Islet of Langerhans (tissue), 1 donor: ENCODE results near the gene TMEM81.

Experiments used
- FAIRE-seq: peaks from one replicate; lab custom pipeline; 2011; peaks lifted over from hg19 to GRCh38; lab: Jason Lieb, UNC

TMEM81 gene

DNA sequence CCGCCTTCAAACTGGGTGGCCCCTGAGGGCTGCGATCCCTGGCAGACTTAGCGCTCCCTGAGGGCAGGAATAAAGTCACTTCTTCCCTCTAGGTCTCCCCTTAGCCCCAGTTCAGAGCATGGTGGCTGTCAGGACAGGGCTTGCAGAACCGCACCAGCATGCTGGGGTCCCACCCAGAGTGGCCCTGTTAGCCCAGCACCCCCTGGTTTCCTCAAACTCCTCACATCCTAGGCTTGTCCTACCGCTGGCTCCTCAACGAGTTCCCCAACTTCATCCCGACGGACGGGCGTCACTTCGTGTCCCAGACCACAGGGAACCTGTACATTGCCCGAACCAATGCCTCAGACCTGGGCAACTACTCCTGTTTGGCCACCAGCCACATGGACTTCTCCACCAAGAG is 25.4 kb downstream of the TMEM81 start:
- no peak for FAIRE-seq

DNA sequence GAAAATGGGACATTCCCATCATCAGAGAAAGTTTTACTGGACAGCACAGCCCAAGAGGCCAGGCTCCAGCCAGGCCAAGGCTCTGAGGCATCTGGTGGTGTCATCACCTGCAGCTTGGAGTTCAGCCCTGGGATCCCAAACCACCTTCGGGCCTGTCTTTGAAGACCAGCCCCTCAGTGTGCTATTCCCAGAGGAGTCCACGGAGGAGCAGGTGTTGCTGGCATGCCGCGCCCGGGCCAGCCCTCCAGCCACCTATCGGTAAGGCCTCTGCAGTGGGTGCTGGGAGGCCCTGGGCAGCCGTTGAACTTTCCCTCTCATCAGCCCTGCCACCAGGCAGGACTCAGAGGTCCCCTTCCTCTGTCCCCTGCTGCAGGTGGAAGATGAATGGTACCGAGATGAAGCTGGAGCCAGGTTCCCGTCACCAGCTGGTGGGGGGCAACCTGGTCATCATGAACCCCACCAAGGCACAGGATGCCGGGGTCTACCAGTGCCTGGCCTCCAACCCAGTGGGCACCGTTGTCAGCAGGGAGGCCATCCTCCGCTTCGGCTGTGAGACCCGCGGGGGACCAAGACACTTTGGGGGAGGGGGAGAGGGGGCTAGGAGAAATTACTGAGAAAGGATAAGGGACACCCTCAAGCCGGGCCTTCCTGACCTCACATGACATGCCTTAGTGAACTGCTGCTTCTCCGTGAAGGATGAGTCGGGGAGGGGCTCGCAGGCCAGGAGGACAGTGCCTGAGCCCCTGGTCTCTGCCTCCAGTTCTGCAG is 26.3 kb downstream of the TMEM81 start:
- FAIRE-seq = no peak

DNA sequence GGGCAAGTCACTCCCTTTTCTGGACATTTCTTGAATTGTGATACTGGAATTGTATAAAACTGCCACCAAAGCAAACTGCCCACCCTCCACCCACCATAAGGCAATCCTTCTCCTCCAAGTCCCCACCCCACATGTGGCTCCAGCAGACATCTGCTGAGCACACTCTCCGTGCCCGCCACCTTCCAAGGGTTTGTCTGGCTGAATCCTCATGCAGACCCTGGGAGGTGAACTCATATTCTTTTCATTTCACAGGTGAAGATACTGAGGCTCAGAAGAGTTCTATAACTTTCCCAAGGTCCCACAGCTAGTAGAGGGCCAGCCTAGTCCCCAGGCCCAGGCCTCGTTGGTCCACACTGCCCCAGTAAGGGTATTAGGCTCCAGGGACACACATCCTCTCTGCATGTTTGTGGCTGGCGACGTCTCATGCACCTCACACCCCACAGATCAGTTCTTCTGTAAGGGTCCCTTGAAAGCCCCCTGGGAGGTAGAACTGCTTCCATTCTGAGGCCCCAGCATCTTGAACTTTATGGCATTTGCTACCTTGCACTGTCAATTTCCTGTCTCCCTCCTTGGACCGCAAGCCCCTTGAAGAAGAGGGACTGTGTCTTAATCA is 27.2 kb downstream of the TMEM81 start:
- no peak for FAIRE-seq

DNA sequence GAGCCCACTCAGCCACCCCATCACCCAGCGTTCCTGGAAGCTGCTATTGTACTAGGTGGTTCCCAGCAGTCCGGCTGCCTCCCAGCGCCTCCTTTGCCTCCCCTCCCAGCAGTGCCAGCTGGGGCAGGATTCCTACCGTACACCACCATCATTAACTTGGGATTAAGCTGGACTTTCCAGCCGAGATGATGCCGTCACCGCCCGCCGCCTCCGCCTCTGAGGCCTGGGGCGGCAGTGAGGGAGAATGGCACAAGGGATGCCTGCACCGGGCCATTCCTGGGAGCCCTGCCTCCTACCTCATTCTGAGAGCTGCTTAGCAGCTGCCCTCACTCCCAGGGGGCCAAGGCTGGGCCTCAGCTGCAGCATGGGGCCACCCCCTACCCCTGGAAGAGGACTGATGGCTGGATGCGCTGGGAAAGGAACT is 28.1 kb downstream of the TMEM81 start:
- no peak for FAIRE-seq

DNA sequence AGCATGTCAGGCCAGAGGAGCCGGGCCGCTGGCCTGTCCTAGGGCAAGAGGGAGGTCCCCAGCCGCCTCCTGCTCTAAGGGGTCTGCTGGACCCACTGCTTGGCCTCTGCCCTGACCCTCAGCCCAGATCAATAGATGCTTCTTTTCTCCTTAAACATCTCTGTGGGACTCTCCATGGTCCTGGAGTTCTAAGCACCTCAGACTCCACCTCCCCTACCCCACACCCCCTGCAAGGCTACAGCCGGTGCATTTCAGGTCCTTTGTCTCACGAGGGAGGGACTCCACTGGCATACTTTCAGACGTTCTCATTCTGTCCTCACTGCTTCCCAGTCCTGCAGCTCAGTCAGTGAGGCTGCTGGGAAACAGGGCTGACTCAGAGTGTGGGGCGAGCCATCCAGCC is 30.2 kb downstream of the TMEM81 start:
- no peak for FAIRE-seq

DNA sequence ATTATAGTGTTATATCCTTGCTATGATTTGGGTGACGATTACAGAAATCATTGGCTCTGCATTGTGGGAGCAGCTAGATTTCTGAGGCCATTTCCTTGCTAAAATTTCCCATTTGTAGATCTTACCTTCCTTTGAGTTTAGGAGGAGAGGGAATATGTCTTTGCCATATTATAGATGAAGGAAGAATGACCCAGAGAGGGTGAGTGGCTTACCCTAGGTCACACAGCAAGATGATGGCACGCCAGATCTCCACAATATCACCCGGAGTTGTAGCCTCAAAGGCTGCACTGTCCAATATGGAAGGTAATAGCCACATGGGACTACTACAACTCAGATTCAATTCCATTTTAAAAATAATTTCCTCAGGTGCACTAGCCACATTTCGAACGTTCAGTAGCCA is 31.0 kb downstream of the TMEM81 start:
- FAIRE-seq = no peak

DNA sequence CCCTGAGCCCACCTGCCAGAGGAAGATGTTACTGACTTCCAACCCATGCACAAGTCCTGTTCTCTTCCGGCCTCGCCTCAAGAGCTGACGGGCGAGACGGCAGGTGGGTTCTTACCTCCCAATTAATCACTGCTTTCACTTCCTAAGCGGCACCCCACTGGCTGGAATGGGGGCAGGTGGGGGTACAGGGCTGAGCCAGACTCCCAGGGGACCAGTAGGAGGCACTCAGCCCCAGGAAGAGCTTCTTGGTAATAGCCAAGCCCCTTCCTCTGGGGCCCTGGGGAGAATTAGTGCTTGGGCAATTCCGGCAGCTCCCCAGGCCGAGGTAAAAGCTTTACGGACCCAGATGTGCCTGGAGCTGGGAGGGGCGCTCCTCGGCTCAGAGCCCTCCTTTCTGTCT is 31.6 kb downstream of the TMEM81 start:
- FAIRE-seq = no peak

DNA sequence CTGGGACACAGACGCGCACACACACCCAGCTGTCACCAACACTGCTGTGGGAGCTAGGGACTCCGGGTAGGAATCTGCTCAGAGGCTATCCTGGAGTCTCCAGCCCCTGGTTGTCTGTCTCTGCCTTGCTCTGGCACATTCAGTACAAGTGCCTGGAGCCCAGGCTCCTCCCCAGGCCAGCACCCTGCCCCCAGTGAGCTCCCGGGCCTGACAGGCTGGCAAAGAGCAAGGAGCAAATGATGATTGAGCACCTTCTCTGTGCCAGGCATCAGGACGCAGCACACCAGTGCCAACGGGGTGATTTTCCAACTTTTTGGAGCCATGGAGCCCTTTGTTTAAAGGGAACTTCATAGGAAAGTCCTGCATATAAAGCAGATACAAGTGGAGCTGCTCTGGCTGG is 34.8 kb downstream of the TMEM81 start:
- no peak for FAIRE-seq

DNA sequence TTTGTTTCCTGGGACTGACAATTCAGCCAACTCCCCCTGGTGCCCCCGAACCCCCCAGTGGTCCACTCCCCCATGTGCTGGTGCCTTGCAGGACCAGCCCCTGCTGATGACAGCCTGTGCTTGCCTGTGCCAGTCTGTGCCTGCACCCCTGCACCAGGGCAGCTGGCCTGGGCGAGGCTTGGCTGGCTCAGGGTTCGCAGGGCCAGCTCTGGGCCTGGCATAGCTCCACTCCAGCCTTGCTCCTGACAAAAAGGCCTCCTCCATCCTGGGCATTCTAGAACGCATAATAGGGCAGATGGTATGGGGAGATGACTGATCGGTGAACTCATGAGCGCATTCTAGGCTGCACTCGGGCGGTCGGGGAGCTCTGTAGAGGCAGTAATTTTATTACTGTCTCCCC is 35.9 kb downstream of the TMEM81 start:
- no peak for FAIRE-seq

DNA sequence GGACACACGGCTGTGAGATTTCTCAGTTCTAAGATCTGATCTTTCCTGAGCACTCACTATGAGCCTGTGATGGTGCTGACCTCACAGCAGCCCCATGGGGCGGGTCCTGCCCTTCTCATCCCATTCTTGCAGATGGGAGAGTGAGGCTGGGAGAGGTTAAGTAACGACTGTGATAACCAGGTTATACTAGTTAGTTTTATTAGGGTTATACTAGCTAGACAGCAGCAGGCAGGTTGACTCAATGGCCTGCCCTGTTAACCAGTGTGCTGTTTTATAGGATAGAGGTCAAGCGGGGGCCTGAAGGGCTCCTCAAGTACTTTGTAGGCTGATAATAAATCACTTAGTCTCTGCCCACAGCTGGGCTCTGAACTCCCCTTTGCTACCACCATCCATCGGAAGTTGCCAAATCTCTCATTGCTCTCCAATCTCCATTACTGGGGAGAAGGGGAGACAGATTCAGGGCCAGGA is 36.5 kb downstream of the TMEM81 start:
- no peak for FAIRE-seq

DNA sequence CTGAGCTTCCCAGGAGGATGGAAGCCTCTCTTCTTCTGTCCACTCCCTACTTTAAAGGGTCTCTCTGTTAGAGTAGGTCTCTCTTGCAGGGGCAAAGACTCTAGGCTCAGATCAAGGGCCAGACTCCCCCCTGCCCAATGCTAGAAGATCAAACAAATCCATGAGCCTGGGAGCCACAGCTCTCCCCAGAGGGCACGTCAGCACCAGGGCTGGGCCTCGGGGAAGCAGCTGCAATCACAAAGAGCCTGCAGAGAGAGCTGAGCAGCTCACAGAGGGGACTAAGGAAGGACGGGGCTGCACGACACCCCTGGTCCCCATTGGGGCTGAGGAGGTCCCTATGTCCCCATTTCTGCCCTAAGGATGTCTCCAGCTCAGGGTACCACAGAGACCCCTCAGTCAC is 37.4 kb downstream of the TMEM81 start:
- FAIRE-seq = no peak

DNA sequence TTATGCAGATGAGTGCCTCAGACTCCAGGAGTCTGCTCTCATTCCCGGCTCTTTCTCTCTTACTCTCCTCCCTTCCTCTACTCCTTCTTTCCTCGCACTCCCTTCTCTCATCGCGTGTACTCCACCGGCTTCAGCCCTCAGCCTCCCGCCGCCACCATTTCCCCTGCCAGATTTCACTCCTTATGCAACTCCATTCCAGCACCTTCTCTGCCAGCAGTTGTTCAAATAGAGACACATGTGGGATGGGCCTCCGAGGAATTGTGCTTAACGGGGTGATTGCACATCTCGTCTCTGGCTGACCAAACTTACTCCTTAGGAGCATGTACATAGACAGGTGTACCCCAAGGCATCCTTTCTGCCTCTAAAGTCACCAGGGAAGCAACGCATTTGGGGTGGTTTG is 39.1 kb downstream of the TMEM81 start:
- no peak for FAIRE-seq

DNA sequence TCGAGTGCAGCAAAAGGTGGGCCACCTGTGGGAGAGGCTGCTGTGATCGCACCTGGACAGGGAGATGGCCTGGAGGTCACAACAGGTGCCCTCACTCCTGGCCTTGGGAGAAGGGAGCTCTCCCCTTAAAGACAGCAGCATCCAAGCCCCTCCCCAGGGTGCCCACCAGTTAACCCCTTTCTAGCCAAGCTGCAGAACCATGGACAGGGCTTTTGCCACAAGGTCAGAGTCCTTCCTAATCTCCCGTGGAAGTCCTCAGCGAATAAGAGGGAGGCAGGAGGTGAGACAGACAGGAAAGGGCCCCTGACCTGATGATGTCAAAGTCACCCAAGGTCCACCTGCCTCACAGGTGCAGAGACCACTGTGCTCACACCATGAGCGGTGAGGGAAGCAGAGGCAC is 39.5 kb downstream of the TMEM81 start:
- FAIRE-seq = no peak

DNA sequence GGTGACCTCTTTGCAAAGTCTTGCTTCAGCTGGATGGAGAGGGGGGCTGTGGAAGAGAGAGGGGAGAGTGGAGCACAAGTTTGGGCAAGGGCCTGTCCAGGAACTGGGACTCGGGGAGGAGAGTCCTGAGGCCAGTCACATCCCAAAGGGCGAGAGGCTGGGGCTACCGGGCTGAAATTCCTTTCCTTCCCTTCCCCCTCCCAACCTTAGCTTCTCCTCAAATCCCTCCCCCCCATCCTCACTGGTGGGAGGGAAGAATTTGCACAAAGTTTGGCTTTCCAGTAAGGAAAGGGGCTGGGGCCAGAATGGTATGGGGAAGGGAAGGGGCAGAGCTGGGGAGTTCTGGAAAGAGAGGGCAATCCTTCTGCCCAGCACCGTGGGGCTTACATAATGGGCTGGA is 40.4 kb downstream of the TMEM81 start:
- no peak for FAIRE-seq

DNA sequence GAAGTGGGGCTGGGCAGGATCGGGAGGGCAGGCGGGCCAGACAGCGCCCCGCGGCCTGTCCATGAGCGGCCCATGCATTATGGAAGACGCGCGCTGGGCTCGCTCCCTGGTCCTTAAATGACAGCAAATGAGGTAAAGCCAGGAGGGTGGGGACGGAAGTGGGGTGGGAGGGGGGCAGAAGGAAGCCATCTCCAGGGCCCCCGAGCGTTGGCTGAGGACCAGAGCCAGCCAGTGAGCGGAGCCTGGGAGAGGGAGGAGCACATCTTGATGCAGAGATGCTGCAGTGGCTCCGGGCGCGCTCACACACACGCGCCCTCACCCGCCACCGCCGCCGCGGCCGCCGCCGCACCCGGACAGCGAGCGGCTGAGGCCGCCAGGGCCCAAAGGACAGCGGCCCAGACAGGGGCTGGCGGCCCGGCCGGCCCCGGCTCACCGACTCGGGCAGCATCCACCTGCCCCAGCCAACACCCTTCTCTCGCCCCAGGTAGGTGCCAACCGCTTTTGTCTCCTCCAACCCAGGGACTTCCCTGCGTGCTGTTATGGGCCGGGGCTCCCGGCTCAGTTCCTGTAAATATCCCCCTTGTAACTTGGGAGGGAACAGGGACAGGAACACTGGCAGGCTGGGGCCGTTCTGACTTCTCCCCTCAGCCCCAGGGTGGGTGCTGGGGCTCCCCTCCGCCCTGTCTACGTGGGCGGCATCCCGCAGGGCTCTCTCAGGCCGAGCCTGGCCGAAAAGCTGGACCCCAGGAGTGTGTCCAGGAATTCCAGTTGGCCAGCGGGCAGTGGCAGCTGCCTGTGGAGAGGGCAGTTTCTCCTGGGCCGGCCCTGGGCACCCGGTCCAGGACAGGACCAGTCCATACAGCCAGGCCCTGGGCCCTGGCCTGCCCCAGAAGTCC is 41.1 kb downstream of the TMEM81 start, which contains the start of gene CNTN2:
CNTN2 (plus strand) TSS at position 302 of the 896 bp plus-strand sequence. CDS start 9,974 bp downstream, outside the sequence.
- no peak for FAIRE-seq

DNA sequence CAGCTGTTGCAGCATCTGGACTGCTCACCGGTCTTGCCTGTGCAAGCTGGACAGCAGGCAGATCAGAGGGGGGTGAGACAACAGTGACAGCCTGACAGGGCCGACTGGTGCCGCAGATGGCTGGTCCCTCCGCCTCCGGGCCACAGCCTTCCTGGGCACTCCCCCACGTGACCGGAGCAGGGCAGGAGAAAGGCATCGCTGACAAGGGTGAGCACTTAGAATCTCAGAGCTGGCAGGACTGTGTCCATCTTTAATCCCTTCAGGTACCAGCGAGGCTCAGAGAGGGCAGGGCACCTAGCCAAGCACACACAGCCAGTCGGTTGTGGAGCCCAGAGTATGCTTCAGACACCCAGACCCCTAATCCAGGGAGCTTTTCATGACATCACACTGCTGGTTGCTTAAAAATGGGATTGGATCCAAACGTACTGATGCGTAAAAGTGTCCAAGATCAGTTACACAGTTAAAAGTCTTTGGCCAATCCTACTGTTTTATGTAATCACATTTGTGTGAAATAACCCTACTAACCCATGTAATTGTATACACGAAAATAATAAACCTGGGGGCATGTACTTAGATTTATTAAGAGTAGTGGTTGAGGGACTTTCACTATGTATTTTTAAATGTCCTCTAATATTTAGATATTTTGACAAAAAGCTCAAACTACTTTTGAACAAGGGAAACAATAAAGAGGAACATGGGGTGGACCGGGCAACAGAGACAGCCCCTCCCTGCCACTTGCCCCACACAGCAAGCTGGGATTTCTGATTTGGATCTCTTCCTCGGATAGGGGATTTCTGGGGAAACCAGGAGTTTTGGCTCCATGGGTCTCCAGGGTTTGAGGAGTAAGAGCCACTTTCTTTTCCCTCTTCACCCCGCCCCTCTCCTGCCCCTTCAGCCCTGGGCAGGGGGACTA is 42.0 kb downstream of the TMEM81 start:
- FAIRE-seq = no peak

DNA sequence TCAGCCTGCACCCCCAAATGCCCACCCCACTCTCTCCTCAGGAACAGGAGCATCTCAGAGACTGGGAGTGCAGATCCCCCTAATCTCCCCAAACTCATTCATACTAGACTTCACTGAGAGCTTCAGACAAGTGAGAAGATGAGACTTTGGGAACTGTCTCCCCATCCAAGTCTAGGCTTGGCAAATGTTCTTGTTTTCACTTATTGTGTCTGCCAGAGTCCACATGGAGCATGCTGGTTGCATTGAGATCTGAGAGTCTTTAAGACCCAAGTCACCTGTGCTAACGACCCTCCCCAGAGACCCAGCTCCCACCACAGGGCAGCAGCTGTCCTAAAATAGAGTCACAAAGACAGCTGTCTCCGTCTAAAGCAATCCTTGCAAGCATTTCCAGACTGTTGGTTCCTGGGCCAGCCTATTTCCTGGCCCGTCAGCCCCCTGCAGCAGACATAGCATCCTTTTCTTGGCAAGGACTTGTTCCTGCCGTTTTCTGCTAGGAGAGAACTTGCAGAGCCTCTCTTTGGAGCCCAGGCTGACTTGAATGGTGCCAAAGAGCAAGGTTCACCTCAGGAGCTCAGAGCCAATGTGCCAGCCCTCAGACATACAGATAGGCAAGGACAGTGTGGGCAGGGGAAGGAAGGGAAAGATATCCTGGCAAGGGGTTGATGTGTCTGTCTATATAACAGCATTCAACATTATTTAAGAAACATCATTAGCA is 43.1 kb downstream of the TMEM81 start:
- no peak for FAIRE-seq

DNA sequence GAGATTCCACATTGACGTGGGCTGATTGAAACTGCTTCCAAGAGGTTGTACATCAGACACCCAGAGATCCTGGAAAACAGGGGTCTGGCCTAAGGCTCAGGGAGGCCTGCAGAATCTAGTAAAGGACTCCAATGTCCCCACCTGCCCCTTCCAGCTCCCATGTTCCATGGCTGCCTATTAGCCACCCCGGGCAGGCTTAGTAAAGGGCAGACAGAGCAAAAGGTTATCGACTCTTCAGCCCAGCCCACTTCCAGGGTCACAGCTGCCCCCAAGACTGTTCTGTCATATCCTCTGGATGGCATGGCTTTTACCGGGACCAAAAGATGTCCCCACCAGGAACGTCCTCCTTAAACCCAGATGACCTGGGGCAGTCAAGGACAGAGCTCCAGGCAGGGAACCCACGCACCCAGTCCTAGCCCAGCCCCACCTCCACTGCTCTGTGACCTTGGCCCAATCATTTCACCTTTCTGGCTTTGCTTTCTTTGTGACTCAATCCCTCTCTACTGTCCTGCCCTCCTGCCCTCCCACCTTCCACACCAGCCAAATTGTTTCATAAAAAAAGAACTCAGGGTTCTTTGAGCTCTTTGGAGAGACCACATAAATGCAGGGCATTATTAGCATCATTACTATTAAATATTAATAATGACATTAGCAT is 46.0 kb downstream of the TMEM81 start:
- no peak for FAIRE-seq

DNA sequence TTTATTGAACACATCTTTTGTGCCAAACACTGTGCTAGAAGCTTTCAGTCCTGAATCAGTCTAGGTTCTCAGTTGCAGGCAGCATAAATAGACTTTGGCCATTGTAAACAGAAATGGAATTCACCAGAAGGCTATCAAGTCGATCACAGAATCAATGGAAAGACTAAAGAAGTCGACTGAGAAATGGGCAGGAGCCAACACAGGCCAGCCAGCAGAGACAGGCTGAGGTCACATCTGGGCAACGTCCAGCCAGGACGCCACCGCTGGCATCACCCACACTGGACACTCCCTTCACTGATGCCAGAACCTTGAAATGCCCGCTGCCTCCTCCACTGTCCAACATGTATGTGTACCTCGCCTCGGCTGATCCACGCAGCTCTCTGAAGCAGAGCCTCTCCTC is 46.7 kb downstream of the TMEM81 start:
- no peak for FAIRE-seq
